ENCODE results near the gene SH2B2.

GRCh38 chr7:102283477-102284189, 3.0 kb upstream of the SH2B2 start:
- TF ChIP-seq, protein P1, sequence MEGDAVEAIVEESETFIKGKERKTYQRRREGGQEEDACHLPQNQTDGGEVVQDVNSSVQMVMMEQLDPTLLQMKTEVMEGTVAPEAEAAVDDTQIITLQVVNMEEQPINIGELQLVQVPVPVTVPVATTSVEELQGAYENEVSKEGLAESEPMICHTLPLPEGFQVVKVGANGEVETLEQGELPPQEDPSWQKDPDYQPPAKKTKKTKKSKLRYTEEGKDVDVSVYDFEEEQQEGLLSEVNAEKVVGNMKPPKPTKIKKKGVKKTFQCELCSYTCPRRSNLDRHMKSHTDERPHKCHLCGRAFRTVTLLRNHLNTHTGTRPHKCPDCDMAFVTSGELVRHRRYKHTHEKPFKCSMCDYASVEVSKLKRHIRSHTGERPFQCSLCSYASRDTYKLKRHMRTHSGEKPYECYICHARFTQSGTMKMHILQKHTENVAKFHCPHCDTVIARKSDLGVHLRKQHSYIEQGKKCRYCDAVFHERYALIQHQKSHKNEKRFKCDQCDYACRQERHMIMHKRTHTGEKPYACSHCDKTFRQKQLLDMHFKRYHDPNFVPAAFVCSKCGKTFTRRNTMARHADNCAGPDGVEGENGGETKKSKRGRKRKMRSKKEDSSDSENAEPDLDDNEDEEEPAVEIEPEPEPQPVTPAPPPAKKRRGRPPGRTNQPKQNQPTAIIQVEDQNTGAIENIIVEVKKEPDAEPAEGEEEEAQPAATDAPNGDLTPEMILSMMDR (IDR thresholded peaks at IDR 0.05; ENCODE audit: borderline replicate concordance, extremely low read depth, low read length, poor library complexity, severe bottlenecking), result no peak
- TF ChIP-seq EZH2 (IDR thresholded peaks at IDR 0.05; ENCODE audit: borderline replicate concordance, low read depth, low read length, severe bottlenecking), result no peak

All from DND-41 (cell line).